HEK293T (cell line): ENCODE measurements around the gene XPR1.

ENCODE experiments used
- CTBP1 ChIP-seq: fragments of 450-650 bp; IDR thresholded peaks from 2 replicates; pipeline ENCODE4 v1.6.1; 2016; ENCODE audit warnings: borderline replicate concordance
- L3MBTL2 ChIP-seq: fragments of 450-650 bp; conservative IDR thresholded peaks from 2 replicates; pipeline ENCODE4 v1.6.1; 2016; ENCODE audit warnings: mild to moderate bottlenecking
- SUZ12 ChIP-seq: fragments of 450-650 bp; IDR thresholded peaks from 2 replicates; pipeline ENCODE4 v1.6.1; 2016; ENCODE audit warnings: mild to moderate bottlenecking

GRCh38 chr1:180724055-180724454 is 92.2 kb downstream of the XPR1 start:
- TF ChIP-seq L3MBTL2 (no peak), SUZ12 (no peak), CTBP1 (no peak)
